Forelimb muscle (tissue), 1 donor: ENCODE measurements around the gene PRG3. TPM values are rescaled to one million over a fixed set of nuclear protein-coding genes. Genes with fewer than 3 reads are reported as not detected.
"Not testable (repeated sequence)": the region's sequence is repeated elsewhere in the genome, so short reads cannot be mapped to it uniquely, and the experiment has no call there.

Experiments used
- DNase-seq: peaks from one replicate; pipeline ENCODE4 v3.0.0-alpha.2; 2013; ENCODE audit warnings: low read depth
- polyA plus RNA-seq: library from polyadenylated mRNA; unstranded; fragments of 120-200 nt; gene quantifications from one replicate; pipeline ENCODE4 v1.2.1, GENCODE V29; 2013; ENCODE audit not compliant: insufficient read length

The PRG3 gene
- polyA plus RNA-seq, 1 donor, result 0.85 TPM

- DNase-seq, result no peak
Measured at GRCh38 chr11:57408771-57409170, 27.8 kb upstream of the PRG3 start.

- no peak for DNase-seq
Measured at GRCh38 chr11:57407941-57408475, 27.1 kb upstream of the PRG3 start.

GRCh38 chr11:57407010-57407920 lies 26.3 kb upstream of the PRG3 start:
- no peak for DNase-seq

GRCh38 chr11:57406337-57406904 lies 25.5 kb upstream of the PRG3 start:
- no peak for DNase-seq

- no peak for DNase-seq
Measured at GRCh38 chr11:57405271-57405860, 24.4 kb upstream of the PRG3 start.

GRCh38 chr11:57403802-57404147 lies 22.8 kb upstream of the PRG3 start:
- DNase-seq, result no peak

GRCh38 chr11:57403003-57403801 lies 22.3 kb upstream of the PRG3 start:
- DNase-seq, result not testable (repeated sequence)

GRCh38 chr11:57402188-57403002 lies 21.4 kb upstream of the PRG3 start:
- no peak for DNase-seq

- no peak for DNase-seq
Measured at GRCh38 chr11:57399972-57400578, 19.1 kb upstream of the PRG3 start.

GRCh38 chr11:57399221-57399620 lies 18.3 kb upstream of the PRG3 start:
- DNase-seq, result no peak

GRCh38 chr11:57397394-57397990 lies 16.5 kb upstream of the PRG3 start:
- no peak for DNase-seq

- no peak for DNase-seq
Measured at GRCh38 chr11:57396744-57397143, 15.8 kb upstream of the PRG3 start.

GRCh38 chr11:57395905-57396623 lies 15.1 kb upstream of the PRG3 start:
- no peak for DNase-seq

- DNase-seq, result no peak
Measured at GRCh38 chr11:57394203-57394965, 13.4 kb upstream of the PRG3 start.

GRCh38 chr11:57392763-57393105 lies 11.8 kb upstream of the PRG3 start:
- DNase-seq, result no peak

GRCh38 chr11:57392066-57392762 lies 11.3 kb upstream of the PRG3 start:
- DNase-seq, result no peak

- no peak for DNase-seq
Measured at GRCh38 chr11:57391539-57391938, 10.6 kb upstream of the PRG3 start.

- no peak for DNase-seq
Measured at GRCh38 chr11:57391111-57391510, 10.2 kb upstream of the PRG3 start.
